Lower leg skin (tissue), 3 donors: Measurements from ENCODE around the gene KRT27.

ENCODE experiments used
- POLR2A ChIP-seq, 2 donors: fragments of 450-650 bp; IDR thresholded peaks; one replicate each; pipeline ENCODE4 v1.6.1; 2016 to 2017; ENCODE audit warnings: antibody characterized with exemption in 2 of 2, mild to moderate bottlenecking in 1 of 2, moderate library complexity in 1 of 2
- TF ChIP-seq, protein P1 (sequence below), 3 donors: fragments of 450-650 bp; IDR thresholded peaks; one replicate each; pipeline ENCODE4 v1.5.1; 2016; ENCODE audit warnings: antibody characterized with exemption in 3 of 3, mild to moderate bottlenecking in 3 of 3, moderate library complexity in 2 of 3

DNA sequence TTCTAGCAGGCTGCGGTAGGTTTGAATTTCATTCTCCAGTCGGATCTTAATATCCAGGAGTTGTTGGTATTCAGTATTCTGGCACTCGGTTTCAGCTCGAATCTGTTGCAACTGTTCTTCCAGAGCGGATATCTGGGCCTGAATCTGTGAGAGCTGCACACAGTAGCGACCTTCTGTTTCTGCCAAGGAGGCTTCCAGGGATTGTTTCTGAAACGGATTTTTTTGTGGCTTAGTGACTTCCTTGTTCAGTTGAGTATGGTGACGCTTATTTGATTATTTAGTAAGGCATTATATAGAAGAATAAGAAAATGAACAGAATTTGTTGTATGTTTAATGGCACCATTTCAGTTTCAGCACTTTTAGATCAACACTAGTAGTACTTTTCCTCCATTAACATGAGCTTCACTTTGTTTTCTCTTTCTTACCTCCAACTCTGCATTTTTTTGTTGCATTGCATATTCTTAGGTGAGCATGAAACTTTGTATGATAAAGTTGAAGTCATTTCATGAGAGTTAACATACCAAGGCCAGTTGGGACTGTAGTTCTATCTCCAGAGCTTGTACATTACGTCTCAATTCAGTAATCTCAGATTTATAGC, 37.3 kb upstream of the KRT27 start:
- TF ChIP-seq, protein P1, sequence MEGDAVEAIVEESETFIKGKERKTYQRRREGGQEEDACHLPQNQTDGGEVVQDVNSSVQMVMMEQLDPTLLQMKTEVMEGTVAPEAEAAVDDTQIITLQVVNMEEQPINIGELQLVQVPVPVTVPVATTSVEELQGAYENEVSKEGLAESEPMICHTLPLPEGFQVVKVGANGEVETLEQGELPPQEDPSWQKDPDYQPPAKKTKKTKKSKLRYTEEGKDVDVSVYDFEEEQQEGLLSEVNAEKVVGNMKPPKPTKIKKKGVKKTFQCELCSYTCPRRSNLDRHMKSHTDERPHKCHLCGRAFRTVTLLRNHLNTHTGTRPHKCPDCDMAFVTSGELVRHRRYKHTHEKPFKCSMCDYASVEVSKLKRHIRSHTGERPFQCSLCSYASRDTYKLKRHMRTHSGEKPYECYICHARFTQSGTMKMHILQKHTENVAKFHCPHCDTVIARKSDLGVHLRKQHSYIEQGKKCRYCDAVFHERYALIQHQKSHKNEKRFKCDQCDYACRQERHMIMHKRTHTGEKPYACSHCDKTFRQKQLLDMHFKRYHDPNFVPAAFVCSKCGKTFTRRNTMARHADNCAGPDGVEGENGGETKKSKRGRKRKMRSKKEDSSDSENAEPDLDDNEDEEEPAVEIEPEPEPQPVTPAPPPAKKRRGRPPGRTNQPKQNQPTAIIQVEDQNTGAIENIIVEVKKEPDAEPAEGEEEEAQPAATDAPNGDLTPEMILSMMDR (IDR thresholded peaks at IDR 0.05) = no peak
- TF ChIP-seq POLR2A (IDR thresholded peaks at IDR 0.05) = no peak
